ENCODE data around the gene NCAN. TPM values are rescaled to one million over a fixed set of nuclear protein-coding genes. Genes with fewer than 3 reads are reported as not detected.
A peak's percentile ranks its signal among the peaks of the same experiment; 100 is the strongest.

NCAN gene
- total RNA-seq, 1 experiment from 2014 or later, result 0.15 TPM

DNA sequence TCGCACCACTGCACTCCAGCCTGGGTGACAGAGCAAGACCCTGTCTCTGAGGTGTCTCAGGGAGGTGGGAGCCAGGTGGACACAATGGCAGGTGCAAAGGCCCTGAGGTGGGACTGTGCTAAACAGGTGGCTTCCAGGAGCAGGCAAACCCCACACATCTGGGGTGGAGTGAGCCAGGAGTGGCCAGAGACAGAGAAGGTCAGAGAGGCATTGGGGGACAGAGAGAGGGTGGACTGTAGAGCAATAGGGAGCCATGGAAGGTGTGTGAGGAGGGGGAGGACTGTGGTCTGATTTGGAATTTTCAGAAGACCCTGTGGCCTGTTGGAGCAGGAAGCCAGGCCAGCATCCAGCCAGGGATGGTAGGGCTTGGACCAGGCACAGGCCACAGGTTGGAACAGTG, 46.4 kb upstream of the NCAN start:
- H3F3A ChIP-seq (ENCODE audit: low read length, unreplicated experiment), result no peaks in the 10 kb centered on the region
- CTCF ChIA-PET, result no interaction called here
- no peaks in the 10 kb centered on the region for H3K79me2 ChIP-seq (ENCODE audit: low read length)
- TF ChIP-seq EZH2phosphoT487 (IDR thresholded peaks at IDR 0.05; ENCODE audit: borderline replicate concordance, low read length) (no peak), EZH2 (IDR thresholded peaks at IDR 0.05; ENCODE audit: low read length, unreplicated experiment) (no peak)
- TF ChIP-seq, protein P1, sequence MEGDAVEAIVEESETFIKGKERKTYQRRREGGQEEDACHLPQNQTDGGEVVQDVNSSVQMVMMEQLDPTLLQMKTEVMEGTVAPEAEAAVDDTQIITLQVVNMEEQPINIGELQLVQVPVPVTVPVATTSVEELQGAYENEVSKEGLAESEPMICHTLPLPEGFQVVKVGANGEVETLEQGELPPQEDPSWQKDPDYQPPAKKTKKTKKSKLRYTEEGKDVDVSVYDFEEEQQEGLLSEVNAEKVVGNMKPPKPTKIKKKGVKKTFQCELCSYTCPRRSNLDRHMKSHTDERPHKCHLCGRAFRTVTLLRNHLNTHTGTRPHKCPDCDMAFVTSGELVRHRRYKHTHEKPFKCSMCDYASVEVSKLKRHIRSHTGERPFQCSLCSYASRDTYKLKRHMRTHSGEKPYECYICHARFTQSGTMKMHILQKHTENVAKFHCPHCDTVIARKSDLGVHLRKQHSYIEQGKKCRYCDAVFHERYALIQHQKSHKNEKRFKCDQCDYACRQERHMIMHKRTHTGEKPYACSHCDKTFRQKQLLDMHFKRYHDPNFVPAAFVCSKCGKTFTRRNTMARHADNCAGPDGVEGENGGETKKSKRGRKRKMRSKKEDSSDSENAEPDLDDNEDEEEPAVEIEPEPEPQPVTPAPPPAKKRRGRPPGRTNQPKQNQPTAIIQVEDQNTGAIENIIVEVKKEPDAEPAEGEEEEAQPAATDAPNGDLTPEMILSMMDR (conservative IDR thresholded peaks at IDR 0.05; ENCODE audit: low read depth, low read length), result no peak
- ATAC-seq, result no peak
- H3K9ac ChIP-seq (ENCODE audit: low read length), result no peak overlapping the region
- POLR2A ChIA-PET (ENCODE audit: unreplicated experiment), result no interaction called here
- no peaks in the 10 kb centered on the region for H3K9me2 ChIP-seq (replicated peaks; ENCODE audit: low read length)
- H3K27ac ChIP-seq (ENCODE audit: low read length), result no peak overlapping the region
- BruUV-seq (replicated peaks), result no TSS peak
- no peak overlapping the region for H2AFZ ChIP-seq (ENCODE audit: low read length)
- DNase-seq, result no peak
- no peaks in the 10 kb centered on the region for H3K27me3 ChIP-seq (ENCODE audit: low read length)
- H3K36me3 ChIP-seq (ENCODE audit: low read depth, low read length), result no peaks in the 10 kb centered on the region
- H3K4me3 ChIP-seq (ENCODE audit: low read length), result no peak overlapping the region
- H3K9me3 ChIP-seq (ENCODE audit: low read length), result no peaks in the 10 kb centered on the region
- no peaks in the 10 kb centered on the region for H4K20me1 ChIP-seq (ENCODE audit: low read length)
- H3K4me1 ChIP-seq (ENCODE audit: insufficient read depth, low read length), result no peaks in the 10 kb centered on the region
- no peak overlapping the region for H3K4me2 ChIP-seq (ENCODE audit: low read length)
- intact Hi-C loops (cut with micrococcal nuclease), result no loop called here

DNA sequence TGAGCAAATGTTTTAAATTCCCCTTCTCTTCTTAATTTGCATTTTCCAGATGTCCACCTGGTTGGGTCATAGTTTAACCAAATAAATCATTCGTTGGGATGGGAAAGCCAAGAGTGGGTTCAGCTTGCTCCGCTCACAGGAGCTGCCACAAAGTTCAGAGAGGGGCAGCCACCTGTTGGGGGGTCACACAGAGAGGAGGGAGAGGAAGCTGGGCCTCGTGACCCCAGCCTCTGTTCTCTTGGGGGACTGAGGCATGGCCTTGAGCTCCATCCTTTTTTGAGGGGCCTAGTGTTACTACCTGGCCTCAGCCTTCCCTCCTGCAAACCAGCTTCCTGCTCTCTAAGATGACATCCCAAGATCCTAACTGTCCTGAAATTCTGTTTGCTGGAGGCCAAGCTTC, 44.1 kb upstream of the NCAN start:
- H3K4me2 ChIP-seq (ENCODE audit: low read length), result no peak overlapping the region
- H3K4me3 ChIP-seq (ENCODE audit: low read length), result no peak overlapping the region
- no peaks in the 10 kb centered on the region for H3K79me2 ChIP-seq (ENCODE audit: low read length)
- DNase-seq, result no peak
- H3K4me1 ChIP-seq (ENCODE audit: insufficient read depth, low read length), result no peaks in the 10 kb centered on the region
- no peaks in the 10 kb centered on the region for H3K9me3 ChIP-seq (ENCODE audit: low read length)
- no peaks in the 10 kb centered on the region for H3K9me2 ChIP-seq (replicated peaks; ENCODE audit: low read length)
- ChIA-PET POLR2A (ENCODE audit: unreplicated experiment) (no interaction called here), CTCF (interaction anchor here (0.6 kb wide), 1 partner anchor 104 kb away, joined by 3 read pairs; the partner anchor contains the start of gene SLC25A42)
- no peaks in the 10 kb centered on the region for H3F3A ChIP-seq (ENCODE audit: low read length, unreplicated experiment)
- H4K20me1 ChIP-seq (ENCODE audit: low read length), result no peaks in the 10 kb centered on the region
- no peak overlapping the region for H2AFZ ChIP-seq (ENCODE audit: low read length)
- no peak overlapping the region for H3K27ac ChIP-seq (ENCODE audit: low read length)
- H3K36me3 ChIP-seq (ENCODE audit: low read depth, low read length), result no peaks in the 10 kb centered on the region
- intact Hi-C loops (cut with micrococcal nuclease), result no loop called here
- ATAC-seq, result no peak
- no peaks in the 10 kb centered on the region for H3K27me3 ChIP-seq (ENCODE audit: low read length)
- TF ChIP-seq, protein P1 (conservative IDR thresholded peaks at IDR 0.05; ENCODE audit: low read depth, low read length), result no peak
- no peak for TF ChIP-seq EZH2phosphoT487 (IDR thresholded peaks at IDR 0.05; ENCODE audit: borderline replicate concordance, low read length)
- no peak for TF ChIP-seq EZH2 (IDR thresholded peaks at IDR 0.05; ENCODE audit: low read length, unreplicated experiment)
- no TSS peak for BruUV-seq (replicated peaks)
- H3K9ac ChIP-seq (ENCODE audit: low read length), result no peak overlapping the region

DNA sequence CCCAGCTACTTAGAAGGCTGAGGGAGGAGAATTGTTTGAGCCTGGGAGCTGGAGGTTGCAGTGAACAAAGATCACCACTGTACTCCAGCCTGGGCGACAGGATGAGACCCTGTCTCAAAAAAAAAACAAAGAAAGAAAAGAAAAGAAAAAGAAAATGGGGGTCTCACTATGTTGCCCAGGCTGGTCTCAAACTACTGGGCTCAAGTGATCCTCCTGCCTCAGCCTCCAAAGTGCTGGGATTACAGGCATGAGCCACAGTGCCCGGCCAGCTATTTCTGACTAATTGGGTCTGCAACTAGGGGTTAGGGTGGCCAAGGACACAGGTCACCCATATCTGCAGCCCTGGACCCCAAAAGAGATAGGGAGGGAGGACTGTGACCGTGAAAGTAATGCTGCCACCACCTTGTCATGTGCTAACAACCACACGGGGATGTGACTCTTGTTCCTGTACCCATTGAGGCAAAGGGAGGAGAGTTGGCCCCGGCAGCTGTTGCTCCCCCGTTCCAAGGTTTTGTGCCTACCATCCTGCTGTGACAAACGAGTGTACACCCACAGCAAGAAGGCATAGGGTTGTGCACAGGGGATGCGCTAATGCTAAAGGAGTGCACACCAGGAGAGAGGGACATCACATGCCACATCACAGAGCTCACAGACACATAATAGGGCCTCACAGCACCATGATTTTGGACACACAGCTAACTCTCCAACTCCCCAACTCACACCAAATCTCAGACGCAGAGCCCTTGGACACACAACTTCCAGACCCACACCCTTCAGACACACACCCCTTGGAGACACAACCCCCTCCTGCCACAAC, 42.3 kb upstream of the NCAN start:
- H3K4me2 ChIP-seq (ENCODE audit: low read length), result peak overlapping the region; percentile 46
- intact Hi-C loops (cut with micrococcal nuclease), result no loop called here

More for the DNA sequence above, 42.3 kb upstream of the NCAN start:
- POLR2A ChIA-PET (ENCODE audit: unreplicated experiment), result no interaction called here
- H3K9ac ChIP-seq (ENCODE audit: low read length), result no peak overlapping the region
- no peaks in the 10 kb centered on the region for H3F3A ChIP-seq (ENCODE audit: low read length, unreplicated experiment)
- no TSS peak for BruUV-seq (replicated peaks)
- ATAC-seq (no peak), DNase-seq (no peak)
- H3K27ac ChIP-seq (ENCODE audit: low read length), result no peak overlapping the region
- H4K20me1 ChIP-seq (ENCODE audit: low read length), result no peaks in the 10 kb centered on the region
- CTCF ChIA-PET, result no interaction called here
- TF ChIP-seq EZH2 (IDR thresholded peaks at IDR 0.05; ENCODE audit: low read length, unreplicated experiment), result no peak
- TF ChIP-seq, protein P1 (conservative IDR thresholded peaks at IDR 0.05; ENCODE audit: low read depth, low read length), result no peak
- no peak for TF ChIP-seq EZH2phosphoT487 (IDR thresholded peaks at IDR 0.05; ENCODE audit: borderline replicate concordance, low read length)
- H3K79me2 ChIP-seq (ENCODE audit: low read length), result no peaks in the 10 kb centered on the region
- H3K9me3 ChIP-seq (ENCODE audit: low read length), result no peaks in the 10 kb centered on the region
- H3K9me2 ChIP-seq (replicated peaks; ENCODE audit: low read length), result no peaks in the 10 kb centered on the region
- H2AFZ ChIP-seq (ENCODE audit: low read length), result no peak overlapping the region
- H3K27me3 ChIP-seq (ENCODE audit: low read length), result no peaks in the 10 kb centered on the region
- no peaks in the 10 kb centered on the region for H3K36me3 ChIP-seq (ENCODE audit: low read depth, low read length)
- H3K4me1 ChIP-seq (ENCODE audit: insufficient read depth, low read length), result no peaks in the 10 kb centered on the region
- H3K4me3 ChIP-seq (ENCODE audit: low read length), result no peak overlapping the region

All from PC-3 (cell line).